Endothelial cell of umbilical vein (primary cell): ENCODE data around the gene UPP1. TPM values are rescaled to one million over a fixed set of nuclear protein-coding genes. Genes with fewer than 3 reads are reported as not detected.

Source experiments
- BruUV-seq: library from RNA; stranded (reverse); fragments of 400-500 nt; replicated peaks from 2 replicates; lab custom pipeline; 2021; lab: Mats Ljungman, UMichigan
- CTCF ChIA-PET: fragments of 300-600, 350-600 bp; sonication (Branson Sonifier 250); formaldehyde crosslinking; loops from one replicate; lab custom pipeline; 2021; ENCODE audit warnings: antibody characterized with exemption, inconsistent platforms; lab: Charles Lee
- POLR2A ChIA-PET: fragments of 300-600, 350-600 bp; sonication (Branson Sonifier 250); formaldehyde crosslinking; loops from one replicate; lab custom pipeline; 2021; ENCODE audit warnings: antibody characterized with exemption, inconsistent platforms; lab: Charles Lee
- DNase-seq: peaks from one replicate; pipeline ENCODE4 v3.0.0-alpha.2; 2011; ENCODE audit warnings: low read depth, low spot score
- FAIRE-seq: peaks from 2 replicates; lab custom pipeline; 2011; peaks lifted over from hg19 to GRCh38; lab: Jason Lieb, UNC
- H2AFZ ChIP-seq: 2 replicates; pipeline ENCODE4 v1.6.0; 2012; ENCODE audit warnings: low read depth, low read length, control low read depth, inconsistent platforms
- H3K27ac ChIP-seq: 2 replicates; pipeline ENCODE4 v1.5.1; 2011; ENCODE audit warnings: low read depth, mild to moderate bottlenecking, control low read depth, low read length, moderate library complexity; ENCODE audit not compliant: insufficient read depth
- H3K27me3 ChIP-seq, 2 experiments: 2 replicates each; pipeline versions ENCODE4 v1.6.0 to v1.6.1; 2011; ENCODE audit warnings: low read length in 2 of 2, mixed read lengths in 1 of 2; ENCODE audit not compliant: control insufficient read depth in 2 of 2, insufficient read depth in 2 of 2
- H3K36me3 ChIP-seq, 2 experiments: 2 replicates in 1 of 2; 3 replicates in 1 of 2; pipeline ENCODE4 v1.5.1; 2011; ENCODE audit warnings: low read length in 2 of 2, mild to moderate bottlenecking in 1 of 2, moderate library complexity in 1 of 2; ENCODE audit not compliant: control insufficient read depth in 2 of 2, insufficient read depth in 2 of 2; ENCODE audit errors: extremely low read depth in 1 of 2
- H3K4me1 ChIP-seq: 3 replicates; pipeline ENCODE4 v1.5.1; 2011; ENCODE audit warnings: mild to moderate bottlenecking, low read length; ENCODE audit not compliant: control insufficient read depth, insufficient read depth; ENCODE audit errors: extremely low read depth
- H3K4me2 ChIP-seq: 2 replicates; pipeline ENCODE4 v1.6.1; 2011; ENCODE audit warnings: low read length, control low read depth, mixed read lengths; ENCODE audit not compliant: insufficient read depth
- H3K4me3 ChIP-seq, 3 experiments: fragments of 200-600 bp in 1 of 3; sonication (generic), shearing (Covaris generic) in 1 of 3; replicated peaks in 1 of 3; 2 replicates each; pipeline ENCODE4 v1.5.1; 2011 to 2016; ENCODE audit warnings: control low read depth in 3 of 3, low read length in 3 of 3, mild to moderate bottlenecking in 2 of 3, inconsistent platforms in 1 of 3, low read depth in 1 of 3, moderate library complexity in 1 of 3; ENCODE audit not compliant: insufficient read depth in 1 of 3
- H3K79me2 ChIP-seq: 2 replicates; pipeline ENCODE4 v1.6.0; 2012; ENCODE audit warnings: low read length, inconsistent platforms; ENCODE audit not compliant: control insufficient read depth, insufficient read depth
- H3K9ac ChIP-seq: replicated peaks from 2 replicates; pipeline ENCODE3; 2011; ENCODE audit warnings: low read length, control low read depth; ENCODE audit not compliant: insufficient read depth; ENCODE audit errors: extremely low read depth
- H3K9me1 ChIP-seq: replicated peaks from 3 replicates; pipeline ENCODE4 v1.6.0; 2011; ENCODE audit warnings: mild to moderate bottlenecking, low read length; ENCODE audit not compliant: control insufficient read depth, insufficient read depth; ENCODE audit errors: extremely low read depth
- H3K9me3 ChIP-seq: replicated peaks from 2 replicates; pipeline ENCODE4 v1.5.1; 2012; ENCODE audit warnings: low read length, inconsistent platforms; ENCODE audit not compliant: control insufficient read depth, insufficient read depth
- H4K20me1 ChIP-seq: replicated peaks from 2 replicates; pipeline ENCODE3; 2011; ENCODE audit warnings: mild to moderate bottlenecking, low read length; ENCODE audit not compliant: control insufficient read depth, insufficient read depth; ENCODE audit errors: extremely low read depth
- CTCF ChIP-seq, 2 donors: IDR thresholded peaks; 1 replicate in 1 of 2; 2 replicates in 1 of 2; pipeline ENCODE4 v1.5.1; 2011; ENCODE audit warnings: low read length in 2 of 2, mild to moderate bottlenecking in 2 of 2, moderate library complexity in 2 of 2, control low read depth in 1 of 2, inconsistent platforms in 1 of 2, low read depth in 1 of 2; ENCODE audit not compliant: insufficient read depth in 1 of 2; ENCODE audit errors: extremely low read depth in 1 of 2
- EZH2 ChIP-seq: IDR thresholded peaks from 2 replicates; pipeline ENCODE4 v1.6.1; 2012; ENCODE audit warnings: borderline replicate concordance, low read depth, mild to moderate bottlenecking, moderate library complexity, low read length, inconsistent platforms; ENCODE audit not compliant: severe bottlenecking
- FOS ChIP-seq: IDR thresholded peaks from 2 replicates; pipeline ENCODE4 v1.6.1; 2011; ENCODE audit warnings: mild to moderate bottlenecking, low read length, moderate library complexity, borderline replicate concordance; ENCODE audit not compliant: insufficient read depth
- GATA2 ChIP-seq: IDR thresholded peaks from 2 replicates; pipeline ENCODE4 v1.7.0; 2011; ENCODE audit warnings: low read depth, mild to moderate bottlenecking, moderate library complexity, mixed read lengths, low read length; ENCODE audit not compliant: insufficient read length, insufficient read depth
- JUN ChIP-seq: IDR thresholded peaks from 2 replicates; pipeline ENCODE4 v1.6.1; 2011; ENCODE audit warnings: borderline replicate concordance, low read depth; ENCODE audit not compliant: insufficient read length, insufficient read depth
- MAX ChIP-seq: IDR thresholded peaks from 2 replicates; pipeline ENCODE4 v1.6.1; 2011; ENCODE audit not compliant: insufficient read depth, insufficient read length
- MYC ChIP-seq: IDR thresholded peaks from one replicate; pipeline ENCODE4 v1.6.1; 2011; ENCODE audit warnings: mild to moderate bottlenecking, low read depth, low read length
- POLR2A ChIP-seq: IDR thresholded peaks from 2 replicates; pipeline ENCODE4 v1.6.1; 2012; ENCODE audit warnings: low read depth, mild to moderate bottlenecking, control low read depth, low read length
- POLR2AphosphoS5 ChIP-seq: IDR thresholded peaks from 2 replicates; pipeline ENCODE4 v1.6.1; 2012; ENCODE audit warnings: low read depth, mild to moderate bottlenecking, control low read depth, low read length, moderate library complexity; ENCODE audit not compliant: insufficient read depth
- dilution Hi-C: fragments of 300-500 bp; cut with MboI; formaldehyde crosslinking; loops from one replicate; pipeline ENCODE4 v1.15.0; 2019; ENCODE audit warnings: low sequenced_read_pairs; ENCODE audit not compliant: extremely low pct_ligation_motif_present
- intact Hi-C: fragments of 100-400 bp; cut with micrococcal nuclease; formaldehyde crosslinking; loops from one replicate; pipeline ENCODE4 v1.10.0; 2022
- polyA plus RNA-seq, 4 experiments: library from polyadenylated mRNA; depleted of rRNA in 3 of 4; stranded (reverse) in 3 of 4; unstranded in 1 of 4; fragments of >200 nt; gene quantifications; 2 replicates each; pipeline versions ENCODE4 v1.2.1 to v1.2.3, GENCODE V29; 2011 to 2012; ENCODE audit warnings: missing spikeins in 1 of 4
- total RNA-seq: library from RNA; stranded (reverse); gene quantifications from 2 replicates; pipeline ENCODE4 v1.2.3, GENCODE V29; 2021

Gene UPP1
- total and polyA plus RNA-seq, 2 donors (not counting 3 experiments of a cell fraction or from before 2014, with no cell fraction given): 60.7 to 66.0 TPM

GRCh38 chr7:48101352-48101751 lies 12.3 kb downstream of the UPP1 start:
- no peak for DNase-seq
- no peak overlapping the region for H2AFZ ChIP-seq
- H3K27ac ChIP-seq: no peak overlapping the region
- no peak overlapping the region for H3K9ac ChIP-seq
- ChIA-PET POLR2A (no interaction called here), CTCF (interaction anchor here (0.8 to 4.6 kb wide), 3 partner anchors 9 to 157 kb away, joined by 3 to 27 read pairs (median 5); no protein-coding TSS in a partner anchor)
- H3K4me3 ChIP-seq: no peak overlapping the region
- peaks cover 35 to 38% of the 10 kb centered on the region in 2 experiments for H3K36me3 ChIP-seq
- H3K4me1 ChIP-seq: peaks cover 19% of the 10 kb centered on the region
- TF ChIP-seq POLR2AphosphoS5 (no peak), MYC (no peak), CTCF (IDR thresholded peaks at IDR 0.05; ENCODE audit: extremely low read depth in 1 of 2, insufficient read depth in 1 of 2, low read depth in 1 of 2, low read length in 2 of 2) (no peak), MAX (no peak), FOS (no peak), GATA2 (no peak), EZH2 (no peak), JUN (no peak), POLR2A (no peak)
- no peak overlapping the region for H3K4me2 ChIP-seq
- no peaks in the 10 kb centered on the region for H4K20me1 ChIP-seq
- FAIRE-seq: no peak
- H3K27me3 ChIP-seq: no peaks in the 10 kb centered on the region
- no peaks in the 10 kb centered on the region for H3K9me1 ChIP-seq
- no peaks in the 10 kb centered on the region for H3K9me3 ChIP-seq
- no TSS peak for BruUV-seq
- dilution Hi-C loops: no loop called here
- peaks cover 35% of the 10 kb centered on the region for H3K79me2 ChIP-seq
- intact Hi-C loops: no loop called here
